HG02623 (cell line): ENCODE results near the gene TMEM235.

Experiments used
- ATAC-seq: cut with Tn5 transposase; IDR thresholded peaks from one replicate; pipeline ENCODE4 v1.9.1; 2021; ENCODE audit warnings: moderate library complexity; ENCODE audit not compliant: unreplicated experiment

Gene TMEM235

GRCh38 chr17:78236362-78237127 lies 5.1 kb downstream of the TMEM235 start:
- ATAC-seq: no peak

- no peak for ATAC-seq
These were observed 6.1 kb downstream of the TMEM235 start for GRCh38 chr17:78237401-78238012.

- no peak for ATAC-seq
These were observed 7.5 kb downstream of the TMEM235 start for GRCh38 chr17:78238823-78239488.

- ATAC-seq: no peak
These were observed 8.1 kb downstream of the TMEM235 start for GRCh38 chr17:78239489-78239931.

- no peak for ATAC-seq
These were observed 8.7 kb downstream of the TMEM235 start for GRCh38 chr17:78240012-78240655.

GRCh38 chr17:78240839-78241238 lies 9.4 kb downstream of the TMEM235 start:
- ATAC-seq: no peak

- no peak for ATAC-seq
These were observed 10.0 kb downstream of the TMEM235 start for GRCh38 chr17:78241277-78242023.

- no peak for ATAC-seq
These were observed 10.8 kb downstream of the TMEM235 start for GRCh38 chr17:78242024-78242742.

GRCh38 chr17:78247304-78247703 lies 15.9 kb downstream of the TMEM235 start:
- no peak for ATAC-seq

- ATAC-seq: no peak
These were observed 16.9 kb downstream of the TMEM235 start for GRCh38 chr17:78248051-78248914.

GRCh38 chr17:78249074-78249817 lies 17.8 kb downstream of the TMEM235 start:
- ATAC-seq: no peak

GRCh38 chr17:78249818-78250806 lies 18.7 kb downstream of the TMEM235 start:
- no peak for ATAC-seq

GRCh38 chr17:78250891-78251772 lies 19.7 kb downstream of the TMEM235 start:
- no peak for ATAC-seq

GRCh38 chr17:78251773-78252103 lies 20.3 kb downstream of the TMEM235 start:
- no peak for ATAC-seq

GRCh38 chr17:78252111-78252634 lies 20.7 kb downstream of the TMEM235 start:
- ATAC-seq: no peak
